GM19452 (cell line): ENCODE data around the gene OR6C1.
"Not testable (repeated sequence)": the region's sequence is repeated elsewhere in the genome, so short reads cannot be mapped to it uniquely, and the experiment has no call there.

Experiments used
- ATAC-seq: cut with Tn5 transposase; IDR thresholded peaks from one replicate; pipeline ENCODE4 v1.9.1; 2021; ENCODE audit not compliant: unreplicated experiment

Gene OR6C1

DNA sequence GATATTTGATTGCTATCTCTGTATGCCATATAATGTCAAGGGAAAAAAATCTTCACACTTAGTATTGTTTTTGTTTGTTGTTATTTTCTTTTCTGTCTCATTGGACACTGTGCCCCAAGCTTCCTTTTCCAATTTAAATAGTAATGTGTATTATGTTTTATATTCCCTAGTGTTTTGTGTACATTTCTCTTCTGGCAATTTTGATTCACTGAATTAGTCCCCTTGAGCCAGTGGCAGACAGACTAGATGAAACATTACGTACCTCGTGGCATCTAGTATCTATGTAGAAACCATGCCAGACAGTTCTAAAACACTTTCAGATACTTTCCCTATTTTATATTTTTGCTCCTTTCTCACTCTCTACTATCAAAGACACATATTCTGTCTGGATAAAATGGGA, at the start of gene OR6C1:
OR6C1 (plus strand) TSS at position 301 of the 400 bp plus-strand sequence. CDS start 6,257 bp downstream, outside the sequence.
- ATAC-seq: no peak

DNA sequence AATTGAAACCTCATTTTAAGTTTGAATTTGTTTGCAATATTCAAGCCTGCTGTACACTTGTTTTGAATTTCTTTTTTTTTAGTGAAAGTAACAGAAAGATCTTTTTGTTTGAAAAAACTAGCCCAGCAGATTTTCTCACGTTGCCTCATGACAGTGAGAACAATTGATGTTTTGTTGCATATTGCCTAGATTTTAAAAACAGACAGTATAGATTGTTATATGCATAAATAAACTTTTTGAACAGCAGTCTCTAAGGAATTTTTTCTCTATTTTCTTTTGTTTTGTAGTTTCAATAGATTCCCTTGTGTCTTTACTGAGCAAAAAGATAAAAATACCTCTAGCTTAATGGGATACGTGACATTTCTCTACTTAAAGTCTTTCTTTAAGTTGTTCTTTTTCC, 33.2 kb upstream of the OR6C1 start:
- no peak for ATAC-seq

DNA sequence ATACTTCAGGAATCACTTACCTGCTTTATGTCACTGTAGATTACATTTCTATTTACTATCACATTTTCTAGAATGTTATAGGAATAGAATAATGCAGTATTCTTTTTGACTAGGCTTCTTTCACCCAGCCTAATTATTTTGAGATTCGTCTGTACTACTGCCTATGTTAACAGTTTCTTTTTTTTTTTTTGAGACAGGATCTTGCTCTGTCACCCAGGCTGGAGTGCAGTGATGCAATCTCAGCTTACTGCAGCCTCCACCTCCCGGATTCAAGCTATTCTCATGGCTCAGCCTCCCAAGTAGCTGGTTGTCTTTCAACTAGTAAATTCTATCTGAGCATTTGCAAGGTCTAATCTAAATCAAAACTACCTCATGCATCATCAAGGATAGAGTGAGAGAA, 24.1 kb upstream of the OR6C1 start:
- ATAC-seq: no peak

DNA sequence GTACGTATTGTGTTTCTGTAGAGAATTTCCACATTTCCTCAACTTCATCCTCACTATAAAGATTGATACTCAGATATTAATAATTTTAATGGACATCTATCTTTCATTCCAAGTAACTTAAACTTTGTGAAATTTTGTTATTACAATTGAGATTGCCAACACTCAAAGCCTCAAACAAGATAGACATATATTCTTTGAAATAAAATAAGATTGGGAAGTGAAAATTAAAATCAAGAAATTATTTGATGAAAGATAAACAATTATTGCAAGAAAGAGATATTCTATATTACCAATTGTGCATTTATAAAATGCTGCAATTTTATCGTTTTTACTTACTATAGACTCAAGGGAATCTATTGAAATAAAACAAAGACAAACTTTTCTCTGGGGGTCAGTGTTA, 17.7 kb upstream of the OR6C1 start, which contains the start of gene OR6C6:
OR6C6 (minus strand) TSS at position 101 of the 400 bp plus-strand sequence. CDS start 1,337 bp downstream, outside the sequence.
- no peak for ATAC-seq

DNA sequence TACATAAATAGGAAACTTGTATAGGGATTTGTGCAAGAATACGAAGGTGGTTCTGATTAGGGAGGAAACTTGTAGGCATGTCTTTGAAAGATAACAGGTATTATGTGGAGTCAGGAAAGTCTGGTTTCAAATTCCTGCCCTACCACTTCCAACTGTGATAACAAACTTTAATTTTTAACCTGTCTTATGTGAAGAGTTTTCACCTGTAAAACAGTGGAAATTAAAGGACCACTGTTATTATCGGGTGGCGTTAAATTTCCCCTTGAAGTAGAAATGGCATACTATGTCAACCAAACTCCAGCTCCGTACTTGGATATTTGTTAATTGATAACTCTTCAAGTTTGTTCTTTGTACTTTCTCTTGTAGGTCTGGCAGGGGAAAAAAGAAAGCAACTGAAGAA, 6.1 kb downstream of the OR6C1 start:
- no peak for ATAC-seq

DNA sequence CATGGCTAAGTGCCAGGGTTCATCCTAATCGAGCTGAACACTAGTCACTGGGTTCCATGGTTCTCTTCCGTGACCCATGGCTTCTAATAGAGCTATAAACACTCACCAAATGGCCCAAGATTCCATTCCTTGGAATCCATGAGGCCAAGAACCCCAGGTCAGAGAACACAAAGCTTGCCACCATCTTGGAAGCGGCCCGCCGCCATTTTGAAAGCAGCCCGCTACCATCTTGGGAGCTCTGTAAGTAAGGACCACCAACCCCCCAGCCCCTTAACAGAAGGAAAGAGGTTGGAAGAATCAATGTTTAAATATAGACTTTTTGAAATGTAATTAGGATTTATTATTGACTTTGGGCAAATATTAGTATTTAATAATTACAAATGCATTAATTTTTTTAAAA, 11.7 kb downstream of the OR6C1 start:
- not testable (repeated sequence) for ATAC-seq

DNA sequence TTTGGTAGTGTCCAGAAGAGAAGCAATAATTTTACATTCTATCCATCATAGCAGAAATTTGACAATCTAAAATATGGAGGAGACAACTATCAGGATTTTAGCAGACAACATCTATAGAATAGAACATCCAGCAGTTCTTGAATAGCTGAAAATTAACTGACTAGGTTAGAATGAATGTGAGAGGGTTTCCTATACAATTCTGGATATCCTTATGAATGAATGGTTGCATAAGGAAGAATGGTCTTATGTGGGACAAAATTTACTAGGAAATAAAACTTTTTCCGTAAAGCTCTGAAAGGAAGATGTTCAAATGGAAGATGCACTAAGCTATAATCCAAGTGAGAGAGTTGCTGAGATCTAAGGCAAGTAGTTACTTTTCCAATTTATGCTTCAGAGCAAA, 16.3 kb downstream of the OR6C1 start, which contains the start of gene OR6C3:
OR6C3 (plus strand) TSS at position 301 of the 400 bp plus-strand sequence. CDS start 955 bp downstream, outside the sequence.
- no peak for ATAC-seq

DNA sequence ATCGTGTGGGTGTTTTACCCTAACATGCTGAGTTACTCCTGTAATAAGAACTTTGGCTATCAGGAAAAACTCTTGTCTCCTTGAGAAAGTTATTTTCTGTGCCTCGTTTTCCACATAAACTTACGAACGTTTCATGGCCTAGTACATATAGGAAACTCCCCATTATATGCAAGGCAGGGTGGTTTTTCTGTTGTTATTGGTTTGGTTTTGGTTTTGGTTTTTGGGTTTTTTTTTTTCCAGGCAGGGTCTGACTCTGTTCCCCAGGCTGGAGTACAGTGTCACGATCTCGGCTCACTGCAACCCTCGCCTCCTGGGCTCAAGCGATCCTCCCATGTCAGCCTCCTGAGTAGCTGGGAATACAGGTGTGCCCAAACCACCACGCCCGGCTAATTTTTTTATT, 21.9 kb downstream of the OR6C1 start:
- ATAC-seq: no peak

DNA sequence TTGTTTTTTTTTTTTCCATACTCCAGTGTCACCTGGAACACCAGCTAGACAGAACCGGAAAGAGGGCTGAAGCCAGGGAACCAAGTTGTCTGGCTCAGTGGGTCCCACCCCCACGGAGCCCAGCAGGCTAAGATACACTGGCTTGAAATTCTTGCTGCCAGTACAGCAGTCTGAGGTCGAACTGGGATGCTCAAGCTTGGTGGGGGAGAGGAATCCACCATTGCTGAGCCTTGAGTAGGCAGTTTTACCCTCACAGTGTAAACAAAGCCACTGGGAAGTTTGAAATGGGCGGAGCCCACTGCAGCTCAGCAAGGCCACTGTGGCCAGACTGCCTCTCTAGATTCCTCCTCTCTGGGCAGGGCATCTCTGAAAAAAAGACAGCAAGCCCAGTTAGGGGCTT, 41.2 kb downstream of the OR6C1 start:
- not testable (repeated sequence) for ATAC-seq

DNA sequence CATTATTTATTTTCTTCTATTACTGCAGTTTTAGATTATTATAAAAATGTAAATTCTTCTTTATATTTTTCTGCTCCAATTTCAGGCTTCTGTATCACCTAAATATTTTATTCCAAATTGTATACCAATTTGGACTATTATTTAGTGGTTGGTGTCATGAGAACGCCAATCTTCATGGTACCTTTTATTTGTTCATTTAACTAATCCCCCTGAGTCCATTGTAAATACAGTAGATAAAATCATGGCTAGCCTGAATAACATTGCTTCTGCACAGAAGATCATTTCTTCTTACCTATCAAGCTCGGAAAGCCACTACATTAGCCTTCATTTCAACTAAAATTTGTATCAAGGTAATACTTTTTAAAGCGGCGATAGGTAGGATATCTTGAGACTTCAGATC, 48.5 kb downstream of the OR6C1 start, which contains the start of gene OR6C75:
OR6C75 (plus strand) TSS at position 301 of the 400 bp plus-strand sequence. CDS start 2,136 bp downstream, outside the sequence.
- no peak for ATAC-seq

DNA sequence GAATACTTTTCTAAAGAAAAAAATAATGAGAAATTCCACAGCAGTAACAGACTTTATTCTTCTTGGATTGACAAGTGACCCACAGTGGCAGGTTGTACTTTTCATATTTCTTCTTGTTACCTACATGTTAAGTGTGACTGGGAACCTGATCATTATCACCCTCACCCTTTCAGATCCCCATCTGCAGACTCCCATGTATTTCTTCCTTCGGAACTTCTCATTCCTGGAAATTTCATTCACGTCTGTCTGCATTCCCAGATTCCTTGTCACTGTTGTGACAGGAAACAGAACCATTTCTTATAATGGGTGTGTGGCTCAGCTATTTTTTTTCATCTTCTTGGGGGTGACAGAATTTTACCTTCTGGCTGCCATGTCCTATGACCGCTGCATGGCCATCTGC, 50.9 kb downstream of the OR6C1 start:
- ATAC-seq: no peak
